ENCODE data around the gene ZDHHC5. TPM values are rescaled to one million over a fixed set of nuclear protein-coding genes. Genes with fewer than 3 reads are reported as not detected.

The ZDHHC5 gene
- total and polyA plus RNA-seq, 2 of the 13 experiments (the other 11 are each of a cell fraction or from before 2014, with no cell fraction given), result 26.6 to 34.0 TPM

DNA sequence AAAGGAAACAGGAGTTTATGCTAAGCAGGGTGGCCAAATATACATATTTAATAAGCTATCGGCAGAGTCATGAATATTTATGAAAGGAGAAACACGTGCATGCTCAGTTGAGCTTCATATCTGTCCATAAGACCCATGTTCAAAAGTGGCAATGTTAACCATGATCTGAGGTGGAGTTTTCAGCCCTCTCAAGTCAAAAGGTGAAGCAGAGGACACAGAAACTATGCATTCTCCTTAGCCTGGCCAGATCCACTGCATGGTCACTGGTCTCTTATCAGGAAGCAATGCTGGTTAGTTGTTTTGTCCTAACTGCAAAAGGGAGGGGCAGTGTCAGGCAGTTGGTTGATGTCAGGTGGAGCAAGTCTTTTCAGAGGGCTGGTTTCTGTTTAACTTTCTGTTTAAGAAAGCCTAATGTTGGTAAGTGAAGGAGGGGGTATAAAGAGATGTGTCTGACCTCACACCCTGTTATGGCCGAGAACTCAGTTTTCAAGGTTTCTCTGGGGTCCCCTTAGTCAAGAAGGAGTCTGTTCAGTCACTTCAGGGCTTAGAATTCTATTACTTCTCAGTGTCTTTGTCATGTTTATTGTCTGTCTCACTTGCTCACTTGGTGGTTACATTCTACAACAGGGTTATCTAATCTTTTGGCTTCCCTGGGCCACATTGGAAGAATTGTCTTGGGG is 67.8 kb downstream of the ZDHHC5 start (continued):
- TF ChIP-seq, protein P1, sequence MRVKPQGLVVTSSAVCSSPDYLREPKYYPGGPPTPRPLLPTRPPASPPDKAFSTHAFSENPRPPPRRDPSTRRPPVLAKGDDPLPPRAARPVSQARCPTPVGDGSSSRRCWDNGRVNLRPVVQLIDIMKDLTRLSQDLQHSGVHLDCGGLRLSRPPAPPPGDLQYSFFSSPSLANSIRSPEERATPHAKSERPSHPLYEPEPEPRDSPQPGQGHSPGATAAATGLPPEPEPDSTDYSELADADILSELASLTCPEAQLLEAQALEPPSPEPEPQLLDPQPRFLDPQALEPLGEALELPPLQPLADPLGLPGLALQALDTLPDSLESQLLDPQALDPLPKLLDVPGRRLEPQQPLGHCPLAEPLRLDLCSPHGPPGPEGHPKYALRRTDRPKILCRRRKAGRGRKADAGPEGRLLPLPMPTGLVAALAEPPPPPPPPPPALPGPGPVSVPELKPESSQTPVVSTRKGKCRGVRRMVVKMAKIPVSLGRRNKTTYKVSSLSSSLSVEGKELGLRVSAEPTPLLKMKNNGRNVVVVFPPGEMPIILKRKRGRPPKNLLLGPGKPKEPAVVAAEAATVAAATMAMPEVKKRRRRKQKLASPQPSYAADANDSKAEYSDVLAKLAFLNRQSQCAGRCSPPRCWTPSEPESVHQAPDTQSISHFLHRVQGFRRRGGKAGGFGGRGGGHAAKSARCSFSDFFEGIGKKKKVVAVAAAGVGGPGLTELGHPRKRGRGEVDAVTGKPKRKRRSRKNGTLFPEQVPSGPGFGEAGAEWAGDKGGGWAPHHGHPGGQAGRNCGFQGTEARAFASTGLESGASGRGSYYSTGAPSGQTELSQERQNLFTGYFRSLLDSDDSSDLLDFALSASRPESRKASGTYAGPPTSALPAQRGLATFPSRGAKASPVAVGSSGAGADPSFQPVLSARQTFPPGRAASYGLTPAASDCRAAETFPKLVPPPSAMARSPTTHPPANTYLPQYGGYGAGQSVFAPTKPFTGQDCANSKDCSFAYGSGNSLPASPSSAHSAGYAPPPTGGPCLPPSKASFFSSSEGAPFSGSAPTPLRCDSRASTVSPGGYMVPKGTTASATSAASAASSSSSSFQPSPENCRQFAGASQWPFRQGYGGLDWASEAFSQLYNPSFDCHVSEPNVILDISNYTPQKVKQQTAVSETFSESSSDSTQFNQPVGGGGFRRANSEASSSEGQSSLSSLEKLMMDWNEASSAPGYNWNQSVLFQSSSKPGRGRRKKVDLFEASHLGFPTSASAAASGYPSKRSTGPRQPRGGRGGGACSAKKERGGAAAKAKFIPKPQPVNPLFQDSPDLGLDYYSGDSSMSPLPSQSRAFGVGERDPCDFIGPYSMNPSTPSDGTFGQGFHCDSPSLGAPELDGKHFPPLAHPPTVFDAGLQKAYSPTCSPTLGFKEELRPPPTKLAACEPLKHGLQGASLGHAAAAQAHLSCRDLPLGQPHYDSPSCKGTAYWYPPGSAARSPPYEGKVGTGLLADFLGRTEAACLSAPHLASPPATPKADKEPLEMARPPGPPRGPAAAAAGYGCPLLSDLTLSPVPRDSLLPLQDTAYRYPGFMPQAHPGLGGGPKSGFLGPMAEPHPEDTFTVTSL (CRISPR knock-in tag; IDR thresholded peaks at IDR 0.05; ENCODE audit: borderline replicate concordance), result no peak
- TF ChIP-seq ADNP (CRISPR knock-in tag; IDR thresholded peaks at IDR 0.05), result no peak

- H3K4me1 ChIP-seq (ENCODE audit: insufficient read depth, low read length), result peaks cover 7% of the 10 kb centered on the region; the same call in 1 of the 2 replicates
- peak within 1 kb of the TSS; percentile 71 for H3K4me2 ChIP-seq (ENCODE audit: low read depth, low read length)
- H3K27ac ChIP-seq (ENCODE audit: extremely low read length, insufficient read depth, low read length), result peak within 1 kb of the TSS; percentile 80
- ATAC-seq (peak; percentile 94), FAIRE-seq (peak; percentile 66), DNase-seq (ENCODE audit: low spot score) (peak; percentile 84)
- no peaks in the 10 kb centered on the region for H3K9me3 ChIP-seq (ENCODE audit: low read length)
- ChIA-PET CTCF (ENCODE audit: low intra/inter-chr PET ratio, low total read pairs) (no interaction called here), POLR2A (interaction anchor here (0.6 to 2.7 kb wide), 11 partner anchors 9 to 59 kb away, joined by 3 to 18 read pairs (median 6); partner anchors contain the start of genes BTBD18, CTNND1, MED19 and TMX2)
- WGBS (ENCODE audit: low lambda C conversion rate), result 76% methylated on average over 69 of the region's 75 CpGs
- no peak within 1 kb of the TSS for H2AFZ ChIP-seq (ENCODE audit: low read length)
- no peaks in the 10 kb centered on the region for H4K20me1 ChIP-seq (ENCODE audit: insufficient read depth, low read length)
- peak within 1 kb of the TSS; percentile 58 to 78 (median 78) for H3K4me3 ChIP-seq (replicated peaks in 1 of 3; ENCODE audit: insufficient read depth in 1 of 3, low read depth in 2 of 3, low read length in 3 of 3)
- peaks cover 12 to 75% of the 10 kb centered on the region in 2 experiments for H3K36me3 ChIP-seq (replicated peaks in 1 of 2; ENCODE audit: control insufficient read depth in 1 of 2, insufficient read depth in 2 of 2, low read length in 2 of 2)
- peak within 1 kb of the TSS; percentile 85 for H3K9ac ChIP-seq (ENCODE audit: insufficient read depth, low read depth, low read length)
- BruUV-seq (replicated peaks), result no TSS peak
- intact Hi-C loops (cut with micrococcal nuclease; ENCODE audit: unreplicated experiment) (no loop called here), in situ Hi-C loops (cut with HindIII; ENCODE audit: extremely low pct_ligation_motif_present, low pct_unique_long_range_greater_than_20kb) (loop anchor here (10.0 kb wide), 1 partner anchor 773 kb away; no protein-coding TSS in a partner anchor)
- H3K79me2 ChIP-seq (ENCODE audit: insufficient read depth, low read length), result peaks cover 15% of the 10 kb centered on the region
- H3K27me3 ChIP-seq (ENCODE audit: control insufficient read depth in 1 of 2, insufficient read depth in 2 of 2, low read length in 2 of 2), result no peaks in the 10 kb centered on the region
- TF ChIP-seq EED (CRISPR knock-in tag; IDR thresholded peaks at IDR 0.05), result peak; percentile 54; the same call in 1 of the 2 replicates
- no peak for TF ChIP-seq HMGA1 (CRISPR knock-in tag; conservative IDR thresholded peaks at IDR 0.05)
- TF ChIP-seq MAX (IDR thresholded peaks at IDR 0.05), result peak; percentile 96
- TF ChIP-seq ZNF503 (CRISPR knock-in tag; IDR thresholded peaks at IDR 0.05), result no peak
- no peak for TF ChIP-seq ZNF550 (CRISPR knock-in tag; IDR thresholded peaks at IDR 0.05; ENCODE audit: borderline replicate concordance)
- TF ChIP-seq ZNF776 (CRISPR knock-in tag; IDR thresholded peaks at IDR 0.05), result no peak
- no peak for TF ChIP-seq MAFG (CRISPR knock-in tag; IDR thresholded peaks at IDR 0.05)
- TF ChIP-seq, protein P2, sequence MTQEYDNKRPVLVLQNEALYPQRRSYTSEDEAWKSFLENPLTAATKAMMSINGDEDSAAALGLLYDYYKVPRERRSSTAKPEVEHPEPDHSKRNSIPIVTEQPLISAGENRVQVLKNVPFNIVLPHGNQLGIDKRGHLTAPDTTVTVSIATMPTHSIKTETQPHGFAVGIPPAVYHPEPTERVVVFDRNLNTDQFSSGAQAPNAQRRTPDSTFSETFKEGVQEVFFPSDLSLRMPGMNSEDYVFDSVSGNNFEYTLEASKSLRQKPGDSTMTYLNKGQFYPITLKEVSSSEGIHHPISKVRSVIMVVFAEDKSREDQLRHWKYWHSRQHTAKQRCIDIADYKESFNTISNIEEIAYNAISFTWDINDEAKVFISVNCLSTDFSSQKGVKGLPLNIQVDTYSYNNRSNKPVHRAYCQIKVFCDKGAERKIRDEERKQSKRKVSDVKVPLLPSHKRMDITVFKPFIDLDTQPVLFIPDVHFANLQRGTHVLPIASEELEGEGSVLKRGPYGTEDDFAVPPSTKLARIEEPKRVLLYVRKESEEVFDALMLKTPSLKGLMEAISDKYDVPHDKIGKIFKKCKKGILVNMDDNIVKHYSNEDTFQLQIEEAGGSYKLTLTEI (CRISPR knock-in tag; conservative IDR thresholded peaks at IDR 0.05), result no peak
These were observed 73.5 kb downstream of the ZDHHC5 start, which contains the start of gene SELENOH for GRCh38 chr11:57741132-57742086. Gene SELENOH, plus strand, starts transcription at chr11:57741491. Its CDS starts 105 bp downstream, at chr11:57741596.
